GM21367 (cell line): Measurements from ENCODE around the gene CD300LG.
"Not testable (repeated sequence)": the region's sequence is repeated elsewhere in the genome, so short reads cannot be mapped to it uniquely, and the experiment has no call there.

ENCODE experiments used
- ATAC-seq: cut with Tn5 transposase; IDR thresholded peaks from one replicate; pipeline ENCODE4 v1.9.1; 2021; ENCODE audit not compliant: unreplicated experiment

Gene CD300LG

GRCh38 chr17:43852571-43852970 lies 5.6 kb downstream of the CD300LG start:
- no peak for ATAC-seq

GRCh38 chr17:43853546-43853945 lies 6.6 kb downstream of the CD300LG start:
- no peak for ATAC-seq

- ATAC-seq = no peak
Observed at GRCh38 chr17:43854498-43854897, 7.5 kb downstream of the CD300LG start.

- no peak for ATAC-seq
Observed at GRCh38 chr17:43855061-43855460, 8.1 kb downstream of the CD300LG start.

DNA sequence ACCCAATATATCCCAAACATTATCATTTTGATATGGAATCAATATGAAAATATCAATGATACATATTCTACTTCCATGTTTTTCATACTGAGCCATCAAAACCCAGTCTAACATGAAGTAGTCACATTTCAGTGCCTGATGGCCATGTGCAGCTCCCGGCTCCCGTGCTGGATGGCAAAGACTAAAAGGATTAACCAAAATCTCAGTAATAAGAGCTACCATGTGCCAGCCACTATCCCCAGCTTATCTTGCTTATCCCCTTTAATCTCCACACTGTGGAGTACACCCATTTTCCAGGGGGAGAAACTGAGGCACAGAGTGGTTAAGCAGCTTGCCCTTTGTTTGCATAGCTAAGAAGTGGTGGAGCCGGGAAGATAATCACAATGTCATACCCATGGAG lies 9.2 kb downstream of the CD300LG start:
- no peak for ATAC-seq

DNA sequence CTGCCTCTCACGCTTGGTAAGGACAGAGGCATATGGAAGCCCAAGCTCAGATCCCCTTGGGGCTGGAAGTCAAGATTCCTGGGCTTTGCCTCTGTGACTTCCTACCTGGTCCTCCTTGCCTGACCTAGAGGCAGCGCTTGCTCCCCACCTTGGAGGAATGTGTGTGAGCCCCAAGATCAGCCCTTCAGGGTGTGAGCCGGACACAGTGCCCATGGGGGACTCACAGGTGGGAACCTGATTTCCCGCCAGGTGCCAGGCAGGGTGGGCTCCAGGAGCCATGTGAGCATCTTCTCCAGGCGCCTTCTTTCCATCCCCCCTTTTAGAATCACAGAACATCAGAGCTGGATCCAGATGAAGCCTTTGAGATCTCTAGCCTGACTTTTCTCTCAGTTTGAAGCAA lies 10.2 kb downstream of the CD300LG start:
- ATAC-seq = no peak

GRCh38 chr17:43857957-43858600 lies 11.1 kb downstream of the CD300LG start:
- no peak for ATAC-seq

- no peak for ATAC-seq
Observed at GRCh38 chr17:43860077-43860725, 13.2 kb downstream of the CD300LG start.

DNA sequence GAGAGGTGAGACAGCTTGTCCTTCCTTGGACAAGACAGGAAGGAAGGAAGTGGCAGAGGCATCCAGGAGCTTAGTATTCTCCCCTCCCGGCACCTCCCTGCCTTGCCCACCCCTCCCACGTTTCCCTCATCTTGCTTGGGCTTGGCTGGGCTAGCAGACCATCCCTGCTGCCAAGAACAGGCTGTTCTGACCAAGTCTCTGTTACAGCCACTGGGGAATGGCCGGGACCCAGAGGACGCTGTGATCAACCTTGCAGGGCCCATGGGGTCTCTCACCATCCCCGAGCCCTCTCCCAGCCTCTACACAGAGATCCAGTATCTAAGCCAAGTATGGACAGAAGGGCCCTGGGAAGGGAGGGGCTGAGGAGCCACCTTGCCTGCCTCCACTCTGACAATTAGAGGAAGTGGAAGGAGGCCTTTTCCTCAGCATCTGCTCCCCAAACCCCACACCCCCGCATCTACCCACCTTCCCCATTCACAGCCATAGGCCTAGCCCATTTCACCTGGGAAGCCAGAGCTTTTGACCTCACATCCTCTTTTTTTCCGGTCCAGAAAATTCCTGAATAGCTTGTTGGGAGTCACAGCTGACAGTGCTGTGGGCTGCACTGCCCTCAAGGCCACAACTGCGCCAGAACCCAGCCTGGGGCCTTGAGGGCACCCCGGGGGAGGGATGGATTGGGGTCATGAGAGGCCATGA lies 14.1 kb downstream of the CD300LG start:
- ATAC-seq = no peak

DNA sequence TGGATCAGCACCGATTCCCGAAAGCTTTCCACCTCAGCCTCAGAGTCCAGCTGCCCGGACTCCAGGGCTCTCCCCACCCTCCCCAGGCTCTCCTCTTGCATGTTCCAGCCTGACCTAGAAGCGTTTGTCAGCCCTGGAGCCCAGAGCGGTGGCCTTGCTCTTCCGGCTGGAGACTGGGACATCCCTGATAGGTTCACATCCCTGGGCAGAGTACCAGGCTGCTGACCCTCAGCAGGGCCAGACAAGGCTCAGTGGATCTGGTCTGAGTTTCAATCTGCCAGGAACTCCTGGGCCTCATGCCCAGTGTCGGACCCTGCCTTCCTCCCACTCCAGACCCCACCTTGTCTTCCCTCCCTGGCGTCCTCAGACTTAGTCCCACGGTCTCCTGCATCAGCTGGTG lies 15.0 kb downstream of the CD300LG start:
- no peak for ATAC-seq

DNA sequence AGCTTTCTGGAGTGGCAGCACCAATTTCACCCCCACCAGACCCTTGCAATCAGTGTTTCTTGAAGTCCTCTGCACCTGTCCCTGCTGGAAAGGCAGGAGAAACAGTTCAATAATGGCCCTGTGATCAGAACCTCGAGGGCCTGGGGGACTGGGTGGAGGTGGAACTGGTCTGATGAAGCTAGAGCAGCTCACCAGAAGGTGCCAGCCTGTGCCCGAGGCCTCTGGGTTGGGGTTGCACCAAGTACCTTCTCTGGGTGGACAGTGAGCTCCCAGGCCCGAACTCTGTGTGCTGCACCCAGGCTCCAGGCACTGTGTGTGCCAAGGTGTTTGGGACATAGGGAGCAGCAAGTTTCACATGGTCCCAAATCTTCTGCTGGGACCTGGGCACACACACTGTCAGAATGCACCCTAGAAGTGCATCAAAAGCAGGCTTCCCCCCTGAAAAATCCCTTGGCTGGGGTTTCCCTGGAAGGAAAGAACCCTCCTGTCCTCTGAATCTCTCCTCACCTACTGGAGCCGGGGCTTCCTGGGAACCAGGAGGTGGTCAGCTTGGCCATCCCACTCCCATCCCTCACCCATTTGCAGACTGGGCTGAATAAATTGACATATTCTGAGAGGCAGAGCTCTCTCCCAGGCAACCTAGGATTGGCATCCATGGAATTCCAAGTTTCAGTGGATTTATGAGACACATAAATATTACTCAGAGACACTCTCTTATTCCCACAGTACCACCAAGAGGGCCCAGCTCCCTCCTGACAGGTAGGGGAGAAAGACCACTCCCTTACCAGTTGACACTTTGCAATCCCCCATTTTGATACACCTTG lies 17.4 kb downstream of the CD300LG start:
- no peak for ATAC-seq

GRCh38 chr17:43868226-43868994 lies 21.4 kb downstream of the CD300LG start:
- no peak for ATAC-seq

- not testable (repeated sequence) for ATAC-seq
Observed at GRCh38 chr17:43869031-43869430, 22.1 kb downstream of the CD300LG start.

- no peak for ATAC-seq
Observed at GRCh38 chr17:43871946-43872690, 25.1 kb downstream of the CD300LG start.

- ATAC-seq = no peak
Observed at GRCh38 chr17:43873091-43873490, 26.1 kb downstream of the CD300LG start.

DNA sequence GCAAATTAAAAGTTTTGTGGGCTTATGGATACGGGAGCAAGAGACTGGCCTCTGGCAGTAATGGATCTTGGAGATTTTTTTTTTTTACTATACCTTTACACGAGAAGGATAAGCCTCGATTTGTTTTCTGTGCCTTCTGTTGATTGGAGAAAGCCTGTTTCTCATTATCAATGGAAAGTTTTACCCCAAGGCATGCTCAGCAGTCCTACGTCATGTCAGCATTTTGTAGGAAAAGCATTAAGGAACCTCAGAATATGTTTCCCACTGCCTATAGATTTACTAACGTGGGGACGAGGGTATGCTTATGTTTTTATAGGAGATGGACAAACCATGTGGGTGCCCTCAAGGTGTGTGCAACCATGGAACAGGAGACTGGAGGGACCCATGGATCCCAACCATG lies 26.8 kb downstream of the CD300LG start:
- no peak for ATAC-seq

- no peak for ATAC-seq
Observed at GRCh38 chr17:43874293-43874692, 27.3 kb downstream of the CD300LG start.

GRCh38 chr17:43875476-43876147 lies 28.6 kb downstream of the CD300LG start:
- no peak for ATAC-seq

DNA sequence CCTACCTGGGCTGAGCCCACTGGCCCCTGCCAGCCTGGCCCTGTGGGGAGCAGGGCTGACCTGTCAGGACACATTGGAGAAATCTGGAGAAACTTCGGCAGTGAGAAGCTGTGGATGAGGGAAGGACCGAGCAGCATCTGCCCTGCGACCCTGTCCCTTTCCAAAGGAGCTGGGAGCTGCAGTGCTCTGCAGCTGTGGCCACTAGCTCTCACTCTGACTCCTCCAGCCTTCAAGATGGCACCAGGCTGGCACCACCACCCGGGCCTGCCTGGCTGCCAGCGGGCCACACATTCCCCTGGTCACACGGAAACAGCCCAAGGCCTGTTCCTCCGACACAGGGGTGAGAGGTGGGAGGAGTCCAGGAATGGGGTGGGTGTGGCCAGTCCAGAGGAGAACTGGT lies 30.1 kb downstream of the CD300LG start:
- ATAC-seq = no peak
